HepG2 (cell line): Measurements from ENCODE around the gene RBP5. TPM values are rescaled to one million over a fixed set of nuclear protein-coding genes. Genes with fewer than 3 reads are reported as not detected.

Experiments
- ARID2 ChIP-seq: sonication (generic); formaldehyde crosslinking; IDR thresholded peaks from 2 replicates; pipeline ENCODE4 v1.8.1; 2022; ENCODE audit warnings: mild to moderate bottlenecking, missing genetic modification reagents, borderline replicate concordance
- CBX5 ChIP-seq: sonication (generic); formaldehyde crosslinking; IDR thresholded peaks from 2 replicates; pipeline ENCODE4 v1.4.0; 2020; ENCODE audit warnings: missing genetic modification reagents, borderline replicate concordance
- NFE2 ChIP-seq: sonication (generic); formaldehyde crosslinking; IDR thresholded peaks from 2 replicates; pipeline ENCODE4 v1.4.0; 2020; ENCODE audit warnings: missing genetic modification reagents
- PHB2 ChIP-seq: fragments of 450-650 bp; IDR thresholded peaks from 2 replicates; pipeline ENCODE4 v1.6.1; 2018; ENCODE audit not compliant: partially characterized antibody
- PITX1 ChIP-seq: sonication (generic); formaldehyde crosslinking; IDR thresholded peaks from 2 replicates; pipeline ENCODE4 v1.5.1; 2020; ENCODE audit warnings: mild to moderate bottlenecking, missing genetic modification reagents
- SKI ChIP-seq: fragments of 450-650 bp; IDR thresholded peaks from one replicate; pipeline ENCODE4 v1.6.1; 2018; ENCODE audit warnings: mild to moderate bottlenecking; ENCODE audit not compliant: partially characterized antibody
- XBP1 ChIP-seq: sonication (generic); formaldehyde crosslinking; IDR thresholded peaks from 2 replicates; pipeline ENCODE4 v1.5.0; 2020; ENCODE audit warnings: missing genetic modification reagents
- ZNF12 ChIP-seq: sonication (generic); formaldehyde crosslinking; IDR thresholded peaks from 2 replicates; pipeline ENCODE4 v1.5.0; 2020; ENCODE audit warnings: missing genetic modification reagents
- ZNF274 ChIP-seq: sonication (generic); formaldehyde crosslinking; IDR thresholded peaks from 2 replicates; pipeline ENCODE4 v1.5.1; 2020; ENCODE audit warnings: mild to moderate bottlenecking, missing genetic modification reagents
- polyA plus RNA-seq, 8 experiments: library from polyadenylated mRNA; depleted of rRNA in 3 of 8; stranded (reverse) in 7 of 8; unstranded in 1 of 8; fragments of >200 nt; fragmentation: Illumina TruSeq in 4 of 8; extraction: Trizol in 4 of 8; gene quantifications; 2 replicates each; pipeline versions ENCODE4 v1.2.1 to v1.2.3, GENCODE V29; 2011 to 2016; ENCODE audit warnings: low read depth in 4 of 8, missing spikeins in 1 of 8, mixed read lengths in 1 of 8; ENCODE audit not compliant: insufficient read depth in 1 of 8
- total RNA-seq, 5 experiments: library from RNA; depleted of rRNA; stranded (reverse); fragments of >200 nt; fragmentation: Illumina TruSeq; extraction: Trizol; gene quantifications; 2 replicates each; pipeline ENCODE4 v1.2.3, GENCODE V29; 2016; ENCODE audit warnings: low read depth in 1 of 5
- TF ChIP-seq, protein P1 (sequence below): sonication (generic); formaldehyde crosslinking; IDR thresholded peaks from 2 replicates; pipeline ENCODE4 v1.9.0; 2021; ENCODE audit warnings: missing genetic modification reagents, mild to moderate bottlenecking, borderline replicate concordance
- TF ChIP-seq, protein P2 (sequence below): IDR thresholded peaks from 2 replicates; pipeline ENCODE4 v1.6.1; 2016; ENCODE audit warnings: low read depth, missing genetic modification reagents, missing compliant biosample characterization
- TF ChIP-seq, protein P3 (sequence below): IDR thresholded peaks from 2 replicates; pipeline ENCODE4 v1.6.1; 2016; ENCODE audit warnings: mild to moderate bottlenecking
- TF ChIP-seq, protein P4 (sequence below): sonication (generic); formaldehyde crosslinking; IDR thresholded peaks from 2 replicates; pipeline ENCODE4 v1.9.0; 2021; ENCODE audit warnings: mild to moderate bottlenecking, missing genetic modification reagents

The RBP5 gene
- total and polyA plus RNA-seq, 2 of the 13 experiments (the other 11 are each of a cell fraction or from before 2014, with no cell fraction given) = 13.8 to 19.8 TPM

DNA sequence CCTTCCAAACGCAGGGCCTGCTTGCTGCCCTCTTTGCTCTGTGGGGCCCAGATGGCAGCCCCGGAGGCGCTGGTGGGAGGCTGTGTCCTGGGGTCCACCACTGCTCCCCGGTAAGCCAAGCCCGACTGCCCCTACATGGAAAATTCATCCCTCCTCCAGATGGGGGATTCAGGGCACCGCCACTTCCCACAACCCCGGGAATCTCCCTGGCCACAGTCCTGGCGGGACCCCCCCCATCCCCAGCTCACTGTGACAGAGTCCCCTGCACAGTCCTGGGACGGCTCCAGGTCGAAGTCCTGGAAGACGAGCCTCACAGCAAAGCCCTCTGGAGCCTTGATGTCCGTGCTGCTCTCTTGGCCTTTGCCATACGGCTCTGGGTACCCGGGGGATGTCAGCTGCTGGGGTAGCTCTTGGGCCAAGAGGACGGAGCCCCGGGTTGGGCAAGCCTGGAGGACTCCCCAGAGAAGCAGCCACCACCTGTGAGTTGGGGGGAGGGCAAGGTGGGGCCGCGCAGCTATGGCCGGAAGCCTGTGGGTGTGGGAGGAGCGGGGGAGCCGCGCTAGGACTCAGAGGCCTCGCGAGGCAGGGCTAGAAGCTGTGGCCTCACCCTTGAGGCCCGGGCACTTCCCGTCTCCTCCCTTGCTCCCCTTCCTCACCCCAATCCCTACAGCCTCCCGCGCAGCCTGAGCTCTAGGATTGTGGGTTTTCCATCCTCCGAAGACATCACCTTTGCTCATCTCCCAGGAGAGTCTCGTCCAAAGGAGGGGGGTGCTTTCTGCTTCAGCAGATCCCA, 20.5 kb downstream of the RBP5 start (continued):
- TF ChIP-seq, protein P1, sequence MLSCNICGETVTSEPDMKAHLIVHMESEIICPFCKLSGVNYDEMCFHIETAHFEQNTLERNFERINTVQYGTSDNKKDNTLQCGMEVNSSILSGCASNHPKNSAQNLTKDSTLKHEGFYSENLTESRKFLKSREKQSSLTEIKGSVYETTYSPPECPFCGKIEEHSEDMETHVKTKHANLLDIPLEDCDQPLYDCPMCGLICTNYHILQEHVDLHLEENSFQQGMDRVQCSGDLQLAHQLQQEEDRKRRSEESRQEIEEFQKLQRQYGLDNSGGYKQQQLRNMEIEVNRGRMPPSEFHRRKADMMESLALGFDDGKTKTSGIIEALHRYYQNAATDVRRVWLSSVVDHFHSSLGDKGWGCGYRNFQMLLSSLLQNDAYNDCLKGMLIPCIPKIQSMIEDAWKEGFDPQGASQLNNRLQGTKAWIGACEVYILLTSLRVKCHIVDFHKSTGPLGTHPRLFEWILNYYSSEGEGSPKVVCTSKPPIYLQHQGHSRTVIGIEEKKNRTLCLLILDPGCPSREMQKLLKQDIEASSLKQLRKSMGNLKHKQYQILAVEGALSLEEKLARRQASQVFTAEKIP (CRISPR knock-in tag) = no peak
- TF ChIP-seq CBX5 = 0 out of 2 replicates have a peak, but pooled peaks have one; percentile 17
- peak; percentile 69; the same call in 1 of the 2 replicates for TF ChIP-seq ARID2 (CRISPR knock-in tag)
- TF ChIP-seq SKI = peak; percentile 15
- TF ChIP-seq, protein P2, sequence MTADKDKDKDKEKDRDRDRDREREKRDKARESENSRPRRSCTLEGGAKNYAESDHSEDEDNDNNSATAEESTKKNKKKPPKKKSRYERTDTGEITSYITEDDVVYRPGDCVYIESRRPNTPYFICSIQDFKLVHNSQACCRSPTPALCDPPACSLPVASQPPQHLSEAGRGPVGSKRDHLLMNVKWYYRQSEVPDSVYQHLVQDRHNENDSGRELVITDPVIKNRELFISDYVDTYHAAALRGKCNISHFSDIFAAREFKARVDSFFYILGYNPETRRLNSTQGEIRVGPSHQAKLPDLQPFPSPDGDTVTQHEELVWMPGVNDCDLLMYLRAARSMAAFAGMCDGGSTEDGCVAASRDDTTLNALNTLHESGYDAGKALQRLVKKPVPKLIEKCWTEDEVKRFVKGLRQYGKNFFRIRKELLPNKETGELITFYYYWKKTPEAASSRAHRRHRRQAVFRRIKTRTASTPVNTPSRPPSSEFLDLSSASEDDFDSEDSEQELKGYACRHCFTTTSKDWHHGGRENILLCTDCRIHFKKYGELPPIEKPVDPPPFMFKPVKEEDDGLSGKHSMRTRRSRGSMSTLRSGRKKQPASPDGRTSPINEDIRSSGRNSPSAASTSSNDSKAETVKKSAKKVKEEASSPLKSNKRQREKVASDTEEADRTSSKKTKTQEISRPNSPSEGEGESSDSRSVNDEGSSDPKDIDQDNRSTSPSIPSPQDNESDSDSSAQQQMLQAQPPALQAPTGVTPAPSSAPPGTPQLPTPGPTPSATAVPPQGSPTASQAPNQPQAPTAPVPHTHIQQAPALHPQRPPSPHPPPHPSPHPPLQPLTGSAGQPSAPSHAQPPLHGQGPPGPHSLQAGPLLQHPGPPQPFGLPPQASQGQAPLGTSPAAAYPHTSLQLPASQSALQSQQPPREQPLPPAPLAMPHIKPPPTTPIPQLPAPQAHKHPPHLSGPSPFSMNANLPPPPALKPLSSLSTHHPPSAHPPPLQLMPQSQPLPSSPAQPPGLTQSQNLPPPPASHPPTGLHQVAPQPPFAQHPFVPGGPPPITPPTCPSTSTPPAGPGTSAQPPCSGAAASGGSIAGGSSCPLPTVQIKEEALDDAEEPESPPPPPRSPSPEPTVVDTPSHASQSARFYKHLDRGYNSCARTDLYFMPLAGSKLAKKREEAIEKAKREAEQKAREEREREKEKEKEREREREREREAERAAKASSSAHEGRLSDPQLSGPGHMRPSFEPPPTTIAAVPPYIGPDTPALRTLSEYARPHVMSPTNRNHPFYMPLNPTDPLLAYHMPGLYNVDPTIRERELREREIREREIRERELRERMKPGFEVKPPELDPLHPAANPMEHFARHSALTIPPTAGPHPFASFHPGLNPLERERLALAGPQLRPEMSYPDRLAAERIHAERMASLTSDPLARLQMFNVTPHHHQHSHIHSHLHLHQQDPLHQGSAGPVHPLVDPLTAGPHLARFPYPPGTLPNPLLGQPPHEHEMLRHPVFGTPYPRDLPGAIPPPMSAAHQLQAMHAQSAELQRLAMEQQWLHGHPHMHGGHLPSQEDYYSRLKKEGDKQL (CRISPR knock-in tag) = no peak
- TF ChIP-seq, protein P3, sequence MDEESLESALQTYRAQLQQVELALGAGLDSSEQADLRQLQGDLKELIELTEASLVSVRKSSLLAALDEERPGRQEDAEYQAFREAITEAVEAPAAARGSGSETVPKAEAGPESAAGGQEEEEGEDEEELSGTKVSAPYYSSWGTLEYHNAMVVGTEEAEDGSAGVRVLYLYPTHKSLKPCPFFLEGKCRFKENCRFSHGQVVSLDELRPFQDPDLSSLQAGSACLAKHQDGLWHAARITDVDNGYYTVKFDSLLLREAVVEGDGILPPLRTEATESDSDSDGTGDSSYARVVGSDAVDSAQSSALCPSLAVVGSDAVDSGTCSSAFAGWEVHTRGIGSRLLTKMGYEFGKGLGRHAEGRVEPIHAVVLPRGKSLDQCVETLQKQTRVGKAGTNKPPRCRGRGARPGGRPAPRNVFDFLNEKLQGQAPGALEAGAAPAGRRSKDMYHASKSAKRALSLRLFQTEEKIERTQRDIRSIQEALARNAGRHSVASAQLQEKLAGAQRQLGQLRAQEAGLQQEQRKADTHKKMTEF (CRISPR knock-in tag) = no peak
- TF ChIP-seq PHB2 = no peak
- TF ChIP-seq, protein P4, sequence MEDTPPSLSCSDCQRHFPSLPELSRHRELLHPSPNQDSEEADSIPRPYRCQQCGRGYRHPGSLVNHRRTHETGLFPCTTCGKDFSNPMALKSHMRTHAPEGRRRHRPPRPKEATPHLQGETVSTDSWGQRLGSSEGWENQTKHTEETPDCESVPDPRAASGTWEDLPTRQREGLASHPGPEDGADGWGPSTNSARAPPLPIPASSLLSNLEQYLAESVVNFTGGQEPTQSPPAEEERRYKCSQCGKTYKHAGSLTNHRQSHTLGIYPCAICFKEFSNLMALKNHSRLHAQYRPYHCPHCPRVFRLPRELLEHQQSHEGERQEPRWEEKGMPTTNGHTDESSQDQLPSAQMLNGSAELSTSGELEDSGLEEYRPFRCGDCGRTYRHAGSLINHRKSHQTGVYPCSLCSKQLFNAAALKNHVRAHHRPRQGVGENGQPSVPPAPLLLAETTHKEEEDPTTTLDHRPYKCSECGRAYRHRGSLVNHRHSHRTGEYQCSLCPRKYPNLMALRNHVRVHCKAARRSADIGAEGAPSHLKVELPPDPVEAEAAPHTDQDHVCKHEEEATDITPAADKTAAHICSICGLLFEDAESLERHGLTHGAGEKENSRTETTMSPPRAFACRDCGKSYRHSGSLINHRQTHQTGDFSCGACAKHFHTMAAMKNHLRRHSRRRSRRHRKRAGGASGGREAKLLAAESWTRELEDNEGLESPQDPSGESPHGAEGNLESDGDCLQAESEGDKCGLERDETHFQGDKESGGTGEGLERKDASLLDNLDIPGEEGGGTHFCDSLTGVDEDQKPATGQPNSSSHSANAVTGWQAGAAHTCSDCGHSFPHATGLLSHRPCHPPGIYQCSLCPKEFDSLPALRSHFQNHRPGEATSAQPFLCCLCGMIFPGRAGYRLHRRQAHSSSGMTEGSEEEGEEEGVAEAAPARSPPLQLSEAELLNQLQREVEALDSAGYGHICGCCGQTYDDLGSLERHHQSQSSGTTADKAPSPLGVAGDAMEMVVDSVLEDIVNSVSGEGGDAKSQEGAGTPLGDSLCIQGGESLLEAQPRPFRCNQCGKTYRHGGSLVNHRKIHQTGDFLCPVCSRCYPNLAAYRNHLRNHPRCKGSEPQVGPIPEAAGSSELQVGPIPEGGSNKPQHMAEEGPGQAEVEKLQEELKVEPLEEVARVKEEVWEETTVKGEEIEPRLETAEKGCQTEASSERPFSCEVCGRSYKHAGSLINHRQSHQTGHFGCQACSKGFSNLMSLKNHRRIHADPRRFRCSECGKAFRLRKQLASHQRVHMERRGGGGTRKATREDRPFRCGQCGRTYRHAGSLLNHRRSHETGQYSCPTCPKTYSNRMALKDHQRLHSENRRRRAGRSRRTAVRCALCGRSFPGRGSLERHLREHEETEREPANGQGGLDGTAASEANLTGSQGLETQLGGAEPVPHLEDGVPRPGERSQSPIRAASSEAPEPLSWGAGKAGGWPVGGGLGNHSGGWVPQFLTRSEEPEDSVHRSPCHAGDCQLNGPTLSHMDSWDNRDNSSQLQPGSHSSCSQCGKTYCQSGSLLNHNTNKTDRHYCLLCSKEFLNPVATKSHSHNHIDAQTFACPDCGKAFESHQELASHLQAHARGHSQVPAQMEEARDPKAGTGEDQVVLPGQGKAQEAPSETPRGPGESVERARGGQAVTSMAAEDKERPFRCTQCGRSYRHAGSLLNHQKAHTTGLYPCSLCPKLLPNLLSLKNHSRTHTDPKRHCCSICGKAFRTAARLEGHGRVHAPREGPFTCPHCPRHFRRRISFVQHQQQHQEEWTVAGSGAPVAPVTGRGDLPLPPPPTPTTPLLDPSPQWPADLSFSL (CRISPR knock-in tag) = peak; percentile 70
- no peak for TF ChIP-seq XBP1
- 0 out of 2 replicates have a peak, but pooled peaks have one; percentile 58 for TF ChIP-seq ZNF274 (CRISPR knock-in tag)
- TF ChIP-seq PITX1 (CRISPR knock-in tag) = peak; percentile 14
- TF ChIP-seq NFE2 (CRISPR knock-in tag) = no peak
- TF ChIP-seq ZNF12 = no peak
